ENCODE results near the gene SLC29A4.

DNA sequence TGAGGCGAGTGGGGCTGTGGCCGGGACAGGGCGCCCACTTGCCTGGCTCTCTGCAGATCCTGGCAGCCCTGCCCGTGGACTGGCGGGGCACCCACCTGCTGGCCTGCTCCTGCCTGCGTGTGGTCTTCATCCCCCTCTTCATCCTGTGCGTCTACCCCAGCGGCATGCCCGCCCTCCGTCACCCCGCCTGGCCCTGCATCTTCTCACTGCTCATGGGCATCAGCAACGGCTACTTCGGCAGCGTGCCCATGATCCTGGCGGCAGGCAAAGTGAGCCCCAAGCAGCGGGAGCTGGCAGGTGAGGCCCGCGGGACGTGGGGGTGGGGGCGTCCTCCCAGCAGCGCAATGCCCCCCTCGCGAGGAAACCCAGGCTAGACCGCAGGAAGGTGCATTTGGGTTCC is 17.6 kb downstream of the SLC29A4 start:
- TF ChIP-seq GATA2 (CRISPR knock-in tag; IDR thresholded peaks at IDR 0.05) = no peak
- TF ChIP-seq, protein P1, sequence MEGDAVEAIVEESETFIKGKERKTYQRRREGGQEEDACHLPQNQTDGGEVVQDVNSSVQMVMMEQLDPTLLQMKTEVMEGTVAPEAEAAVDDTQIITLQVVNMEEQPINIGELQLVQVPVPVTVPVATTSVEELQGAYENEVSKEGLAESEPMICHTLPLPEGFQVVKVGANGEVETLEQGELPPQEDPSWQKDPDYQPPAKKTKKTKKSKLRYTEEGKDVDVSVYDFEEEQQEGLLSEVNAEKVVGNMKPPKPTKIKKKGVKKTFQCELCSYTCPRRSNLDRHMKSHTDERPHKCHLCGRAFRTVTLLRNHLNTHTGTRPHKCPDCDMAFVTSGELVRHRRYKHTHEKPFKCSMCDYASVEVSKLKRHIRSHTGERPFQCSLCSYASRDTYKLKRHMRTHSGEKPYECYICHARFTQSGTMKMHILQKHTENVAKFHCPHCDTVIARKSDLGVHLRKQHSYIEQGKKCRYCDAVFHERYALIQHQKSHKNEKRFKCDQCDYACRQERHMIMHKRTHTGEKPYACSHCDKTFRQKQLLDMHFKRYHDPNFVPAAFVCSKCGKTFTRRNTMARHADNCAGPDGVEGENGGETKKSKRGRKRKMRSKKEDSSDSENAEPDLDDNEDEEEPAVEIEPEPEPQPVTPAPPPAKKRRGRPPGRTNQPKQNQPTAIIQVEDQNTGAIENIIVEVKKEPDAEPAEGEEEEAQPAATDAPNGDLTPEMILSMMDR (IDR thresholded peaks at IDR 0.05) = no peak
- TF ChIP-seq RFX5 (IDR thresholded peaks at IDR 0.05; ENCODE audit: low read length) = no peak
- TF ChIP-seq MXI1 (IDR thresholded peaks at IDR 0.05; ENCODE audit: low read depth, low read length) = no peak
- TF ChIP-seq, protein P2, sequence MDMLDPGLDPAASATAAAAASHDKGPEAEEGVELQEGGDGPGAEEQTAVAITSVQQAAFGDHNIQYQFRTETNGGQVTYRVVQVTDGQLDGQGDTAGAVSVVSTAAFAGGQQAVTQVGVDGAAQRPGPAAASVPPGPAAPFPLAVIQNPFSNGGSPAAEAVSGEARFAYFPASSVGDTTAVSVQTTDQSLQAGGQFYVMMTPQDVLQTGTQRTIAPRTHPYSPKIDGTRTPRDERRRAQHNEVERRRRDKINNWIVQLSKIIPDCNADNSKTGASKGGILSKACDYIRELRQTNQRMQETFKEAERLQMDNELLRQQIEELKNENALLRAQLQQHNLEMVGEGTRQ (IDR thresholded peaks at IDR 0.05; ENCODE audit: borderline replicate concordance, low read depth, low read length) = no peak
- TF ChIP-seq, protein P3, sequence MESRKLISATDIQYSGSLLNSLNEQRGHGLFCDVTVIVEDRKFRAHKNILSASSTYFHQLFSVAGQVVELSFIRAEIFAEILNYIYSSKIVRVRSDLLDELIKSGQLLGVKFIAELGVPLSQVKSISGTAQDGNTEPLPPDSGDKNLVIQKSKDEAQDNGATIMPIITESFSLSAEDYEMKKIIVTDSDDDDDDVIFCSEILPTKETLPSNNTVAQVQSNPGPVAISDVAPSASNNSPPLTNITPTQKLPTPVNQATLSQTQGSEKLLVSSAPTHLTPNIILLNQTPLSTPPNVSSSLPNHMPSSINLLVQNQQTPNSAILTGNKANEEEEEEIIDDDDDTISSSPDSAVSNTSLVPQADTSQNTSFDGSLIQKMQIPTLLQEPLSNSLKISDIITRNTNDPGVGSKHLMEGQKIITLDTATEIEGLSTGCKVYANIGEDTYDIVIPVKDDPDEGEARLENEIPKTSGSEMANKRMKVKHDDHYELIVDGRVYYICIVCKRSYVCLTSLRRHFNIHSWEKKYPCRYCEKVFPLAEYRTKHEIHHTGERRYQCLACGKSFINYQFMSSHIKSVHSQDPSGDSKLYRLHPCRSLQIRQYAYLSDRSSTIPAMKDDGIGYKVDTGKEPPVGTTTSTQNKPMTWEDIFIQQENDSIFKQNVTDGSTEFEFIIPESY (IDR thresholded peaks at IDR 0.05; ENCODE audit: borderline replicate concordance, low read depth) = no peak
- no peak for TF ChIP-seq YY1 (IDR thresholded peaks at IDR 0.05; ENCODE audit: low read depth)
- TF ChIP-seq NRF1 (IDR thresholded peaks at IDR 0.05; ENCODE audit: low read depth, low read length) = no peak
- no peak for TF ChIP-seq SMC3 (IDR thresholded peaks at IDR 0.05; ENCODE audit: low read depth, low read length)
- no peak for TF ChIP-seq SIN3A (IDR thresholded peaks at IDR 0.05; ENCODE audit: borderline replicate concordance, low read depth, low read length)
- TF ChIP-seq TAF1 (IDR thresholded peaks at IDR 0.05; ENCODE audit: borderline replicate concordance, low read depth, low read length) = no peak
- TF ChIP-seq, protein P4, sequence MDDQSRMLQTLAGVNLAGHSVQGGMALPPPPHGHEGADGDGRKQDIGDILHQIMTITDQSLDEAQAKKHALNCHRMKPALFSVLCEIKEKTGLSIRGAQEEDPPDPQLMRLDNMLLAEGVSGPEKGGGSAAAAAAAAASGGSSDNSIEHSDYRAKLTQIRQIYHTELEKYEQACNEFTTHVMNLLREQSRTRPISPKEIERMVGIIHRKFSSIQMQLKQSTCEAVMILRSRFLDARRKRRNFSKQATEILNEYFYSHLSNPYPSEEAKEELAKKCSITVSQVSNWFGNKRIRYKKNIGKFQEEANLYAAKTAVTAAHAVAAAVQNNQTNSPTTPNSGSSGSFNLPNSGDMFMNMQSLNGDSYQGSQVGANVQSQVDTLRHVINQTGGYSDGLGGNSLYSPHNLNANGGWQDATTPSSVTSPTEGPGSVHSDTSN (IDR thresholded peaks at IDR 0.05) = no peak
